NCI-H2081 (cell line): ENCODE measurements around the gene ITPKB.
"Not testable (repeated sequence)": the region's sequence is repeated elsewhere in the genome, so short reads cannot be mapped to it uniquely, and the experiment has no call there.

Source experiments
- DNase-seq, 2 experiments: peaks; one replicate each; lab custom pipeline; 2025; lab: John Stamatoyannopoulos, UW

ITPKB gene

DNA sequence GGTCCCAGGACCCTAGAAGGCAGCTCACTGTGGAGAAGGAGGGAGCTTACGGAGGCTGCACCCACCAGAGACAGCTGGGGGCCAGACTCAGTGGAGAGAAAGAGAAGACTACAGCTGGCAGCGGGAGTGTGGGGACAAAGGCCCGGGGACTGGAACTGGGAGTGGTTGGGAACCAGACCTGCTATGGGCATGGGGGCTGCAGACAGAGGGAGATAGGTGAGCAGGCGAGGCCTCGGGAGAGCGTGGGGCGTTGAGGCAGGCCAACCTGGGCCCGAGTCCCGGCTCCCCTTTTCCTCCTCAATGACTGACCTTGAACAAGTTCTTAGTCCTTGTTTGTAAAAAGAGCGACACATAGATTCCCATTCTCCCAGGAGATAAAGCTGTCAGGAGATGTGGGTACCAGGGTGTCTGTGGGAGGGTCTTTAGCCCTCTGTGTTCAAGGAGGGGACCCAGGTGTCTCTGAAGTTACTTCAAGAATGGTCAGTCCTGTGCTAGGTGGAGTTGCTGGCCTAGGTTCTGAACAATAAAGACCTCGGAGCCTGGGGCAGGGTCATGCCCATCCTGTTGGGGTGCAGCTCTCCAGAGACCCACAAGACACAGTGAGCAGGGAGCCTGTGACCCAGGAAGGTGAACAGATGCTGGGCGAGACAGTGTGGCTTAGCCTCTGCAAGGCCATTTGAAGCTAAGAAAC lies 87.9 kb downstream of the ITPKB start:
- no peak for DNase-seq

DNA sequence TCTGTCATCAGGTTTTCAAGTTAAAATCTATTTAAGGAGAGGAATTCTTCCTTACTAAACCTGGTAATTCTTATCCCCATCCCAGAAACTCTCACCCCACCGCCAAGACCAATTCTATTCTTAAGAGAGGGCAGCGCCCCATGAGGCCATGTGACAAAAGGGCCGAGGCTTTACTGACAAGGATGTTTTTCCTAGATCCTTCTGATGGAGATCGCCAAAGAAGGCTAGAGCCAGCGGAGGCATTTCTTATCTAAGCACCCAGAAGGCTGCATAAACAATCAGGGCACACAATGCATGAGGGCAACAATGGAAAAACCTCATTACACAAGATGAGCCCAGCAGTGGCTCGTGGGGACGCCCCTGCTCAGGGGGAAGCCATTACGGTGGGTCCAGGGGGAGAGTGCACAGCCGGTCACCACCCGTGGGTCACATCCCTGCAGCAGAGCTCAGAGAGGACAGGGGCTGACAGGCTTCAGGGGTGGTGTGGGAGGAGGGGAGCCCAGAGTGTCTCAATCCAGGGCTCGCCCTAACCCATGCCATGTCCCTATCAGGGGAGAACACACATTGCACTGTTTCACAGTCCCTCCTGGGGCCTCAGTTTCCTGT lies 88.7 kb downstream of the ITPKB start:
- no peak for DNase-seq

DNA sequence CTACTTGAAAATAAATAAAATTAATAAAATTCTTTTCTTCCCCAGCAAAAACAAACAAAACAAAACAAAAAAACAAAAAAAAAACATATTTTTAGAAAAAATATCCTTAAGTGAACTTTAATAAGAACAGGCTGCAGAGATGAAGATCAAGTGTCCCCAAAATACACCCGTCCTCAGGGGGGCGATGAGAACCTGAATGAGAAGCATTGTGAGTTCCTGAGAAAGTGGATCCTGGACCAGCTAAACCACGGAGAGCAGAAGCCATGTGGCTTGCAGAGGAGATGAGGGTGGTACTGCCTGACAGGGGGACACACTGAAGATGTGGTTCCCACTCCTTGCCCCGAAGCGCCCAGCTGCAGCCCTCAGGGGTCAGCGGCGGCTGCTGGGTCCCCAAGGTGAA lies 89.3 kb downstream of the ITPKB start:
- peak; percentile 18 to 54 for DNase-seq

DNA sequence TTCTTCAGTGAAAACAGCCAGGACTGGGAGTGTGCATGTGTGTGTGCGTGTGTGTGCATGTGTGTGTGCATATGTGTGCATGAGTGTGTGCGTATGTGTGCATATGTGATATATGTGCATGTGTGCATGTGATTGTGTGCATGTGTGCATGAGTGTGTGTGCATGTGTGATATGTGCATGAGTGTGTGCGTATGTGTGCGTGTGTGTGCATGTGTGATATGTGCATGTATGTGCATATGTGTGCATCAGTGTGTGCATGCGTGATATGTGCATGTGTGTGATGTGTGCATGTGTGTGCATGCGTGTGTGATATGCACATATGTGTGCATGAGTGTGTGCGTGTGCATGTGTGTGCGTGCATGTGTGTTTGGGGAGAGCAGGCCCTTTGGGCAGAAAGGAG lies 89.8 kb downstream of the ITPKB start:
- DNase-seq, result no peak

DNA sequence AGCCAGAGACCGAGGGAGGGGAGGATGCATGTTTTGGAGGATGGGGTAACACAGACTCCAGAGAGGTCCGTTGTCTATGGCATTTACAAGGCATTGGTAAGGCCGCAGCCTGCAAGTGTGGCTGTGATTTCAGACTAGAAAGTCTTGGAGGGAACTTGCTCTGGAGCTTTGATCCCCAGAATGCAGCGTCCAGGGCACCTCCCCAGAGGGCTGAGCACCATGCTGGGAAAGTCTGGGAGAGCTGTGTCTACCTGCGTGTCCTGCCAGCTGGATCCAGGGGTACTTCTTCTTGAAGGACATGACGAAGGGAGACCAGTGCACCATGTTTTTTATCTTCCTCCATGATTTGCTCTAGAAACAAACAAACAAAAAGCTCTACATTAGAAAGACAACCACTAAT lies 90.7 kb downstream of the ITPKB start:
- no peak for DNase-seq

GRCh38 chr1:226647719-226648118 lies 91.4 kb downstream of the ITPKB start:
- no peak for DNase-seq

DNA sequence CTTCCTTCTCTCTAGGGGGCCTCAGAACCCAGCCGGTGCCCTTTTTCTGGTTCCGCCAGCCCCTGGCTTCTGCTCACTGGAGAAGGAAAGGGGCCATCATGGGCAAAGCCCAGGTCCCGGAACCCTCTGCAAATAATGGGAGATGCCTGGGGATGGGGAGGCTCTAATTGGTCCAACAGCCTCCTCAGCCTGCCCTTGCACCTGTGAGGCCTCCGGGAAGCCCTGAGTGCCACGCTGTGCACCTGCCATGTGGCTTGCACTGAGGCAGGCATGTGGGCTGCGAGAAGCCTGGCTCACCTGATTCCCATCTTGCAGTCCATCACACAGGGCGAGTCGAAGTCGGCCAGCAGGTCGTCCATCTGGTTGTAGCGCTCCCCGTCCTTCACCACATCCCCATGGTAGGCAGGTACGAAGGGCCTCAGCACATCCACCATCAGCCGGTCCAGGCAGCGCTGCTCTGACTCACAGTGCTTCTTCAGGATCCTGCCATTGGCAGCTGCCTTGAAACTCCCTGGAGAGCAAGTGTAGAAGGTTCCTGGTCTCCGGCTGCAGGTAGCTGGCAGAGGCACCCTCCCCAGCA lies 92.1 kb downstream of the ITPKB start:
- no peak for DNase-seq

DNA sequence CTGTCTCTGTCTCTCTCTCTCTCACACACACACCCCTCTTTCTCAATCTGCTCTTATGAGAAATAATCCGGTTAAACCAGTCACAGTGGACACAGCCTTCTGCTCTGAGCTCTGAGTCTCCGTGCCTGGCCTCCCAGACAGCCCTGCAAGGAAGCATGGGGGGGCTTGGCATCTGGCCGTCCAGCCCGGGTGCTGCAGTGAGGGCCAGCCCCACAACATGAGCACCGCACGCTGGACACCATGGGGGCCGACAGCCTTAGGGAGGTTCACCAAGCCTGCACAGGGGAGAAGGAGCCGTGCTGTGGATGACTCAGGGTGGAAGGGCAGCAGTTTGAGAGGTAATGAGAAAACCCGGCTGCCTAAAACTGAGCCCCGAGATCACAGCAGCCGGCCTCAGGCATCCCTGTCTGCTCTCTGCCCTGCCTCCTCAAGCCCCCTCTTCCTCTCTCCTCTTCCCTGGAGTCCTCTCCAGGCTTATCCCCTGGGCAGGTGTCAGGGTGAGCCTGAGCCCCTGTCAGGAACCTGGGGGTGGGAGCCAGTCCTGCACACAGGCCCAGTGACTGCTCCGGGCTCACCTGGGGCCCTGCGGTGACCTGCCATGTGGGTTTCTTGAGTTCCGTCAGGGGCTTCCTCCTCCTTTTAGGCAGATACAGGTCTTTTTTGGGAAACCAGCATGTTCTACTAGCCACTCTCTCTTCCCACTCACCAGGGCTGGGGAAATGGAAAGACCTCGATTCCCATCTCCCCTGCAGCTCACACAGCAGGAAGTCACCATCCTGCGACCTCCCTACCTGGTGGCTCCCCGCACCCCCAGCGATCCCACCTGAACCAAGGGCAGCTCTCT lies 92.8 kb downstream of the ITPKB start:
- DNase-seq, result no peak

GRCh38 chr1:226645279-226645976 lies 93.7 kb downstream of the ITPKB start:
- no peak for DNase-seq

- no peak for DNase-seq
Measured at GRCh38 chr1:226644541-226645176, 94.4 kb downstream of the ITPKB start.

DNA sequence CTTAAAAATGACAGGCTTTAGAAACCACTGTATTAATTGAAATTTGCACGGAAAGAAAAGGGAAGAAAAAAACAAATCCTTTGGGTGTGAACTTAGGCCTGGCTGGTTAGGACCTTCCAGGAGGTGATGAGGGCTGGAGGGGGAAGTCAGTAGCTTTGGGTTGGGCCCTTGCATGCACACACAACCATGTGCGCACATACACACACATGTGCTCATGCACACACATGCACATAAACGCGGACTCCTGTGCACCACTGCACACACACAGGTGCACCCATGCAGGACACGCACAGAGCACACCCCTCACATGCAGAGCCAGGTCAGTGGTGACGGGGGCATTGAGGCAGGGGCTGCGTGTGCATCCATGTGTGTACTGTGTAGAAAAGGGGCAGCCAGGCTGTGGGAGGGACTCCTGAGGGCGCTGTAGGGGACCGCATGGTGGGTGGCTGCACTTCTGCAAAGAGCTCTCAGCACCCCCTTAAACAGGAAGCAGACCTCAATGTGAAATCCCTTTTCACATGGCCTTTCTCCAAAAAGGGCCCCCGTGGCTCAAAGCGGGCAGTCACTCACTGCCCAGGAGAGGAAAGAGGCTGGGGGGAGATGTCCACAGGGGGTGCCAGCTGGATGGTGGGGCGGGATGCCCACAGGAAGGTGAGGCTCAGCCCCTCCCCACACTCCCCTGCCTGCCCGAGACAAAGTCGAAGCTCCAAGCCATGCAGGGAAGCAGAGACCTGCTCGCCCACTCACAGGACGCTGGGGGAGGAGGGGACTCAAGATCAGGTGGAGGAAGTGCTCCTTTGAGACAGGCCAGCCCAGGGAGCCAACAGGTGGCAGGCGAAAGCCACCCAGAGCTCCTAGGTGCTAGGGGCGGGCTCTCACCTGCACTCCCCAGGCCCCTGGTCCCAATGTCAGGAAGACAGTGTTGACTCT lies 95.2 kb downstream of the ITPKB start:
- no peak for DNase-seq

GRCh38 chr1:226643177-226643576 lies 95.9 kb downstream of the ITPKB start:
- DNase-seq, result no peak

DNA sequence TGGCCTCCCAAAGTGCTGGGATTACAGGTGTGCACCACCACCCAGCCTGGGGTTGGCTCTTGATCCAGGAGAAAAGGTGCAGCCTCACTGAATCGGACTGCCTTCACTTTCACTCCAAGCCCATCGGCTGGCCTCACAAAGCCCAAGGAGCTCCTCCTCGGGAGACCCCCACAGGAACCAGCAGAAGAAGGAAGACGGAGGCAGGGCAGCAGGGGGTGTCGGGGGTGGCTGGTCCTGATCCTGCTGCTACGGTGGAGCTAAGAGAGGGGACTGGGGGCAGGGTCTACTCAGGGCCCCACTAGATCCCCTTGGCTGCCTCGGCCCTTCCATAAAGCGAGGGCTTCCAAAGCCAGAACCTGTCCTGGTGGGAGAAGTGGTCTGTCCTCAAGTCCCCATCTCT lies 96.7 kb downstream of the ITPKB start:
- DNase-seq, result no peak

DNA sequence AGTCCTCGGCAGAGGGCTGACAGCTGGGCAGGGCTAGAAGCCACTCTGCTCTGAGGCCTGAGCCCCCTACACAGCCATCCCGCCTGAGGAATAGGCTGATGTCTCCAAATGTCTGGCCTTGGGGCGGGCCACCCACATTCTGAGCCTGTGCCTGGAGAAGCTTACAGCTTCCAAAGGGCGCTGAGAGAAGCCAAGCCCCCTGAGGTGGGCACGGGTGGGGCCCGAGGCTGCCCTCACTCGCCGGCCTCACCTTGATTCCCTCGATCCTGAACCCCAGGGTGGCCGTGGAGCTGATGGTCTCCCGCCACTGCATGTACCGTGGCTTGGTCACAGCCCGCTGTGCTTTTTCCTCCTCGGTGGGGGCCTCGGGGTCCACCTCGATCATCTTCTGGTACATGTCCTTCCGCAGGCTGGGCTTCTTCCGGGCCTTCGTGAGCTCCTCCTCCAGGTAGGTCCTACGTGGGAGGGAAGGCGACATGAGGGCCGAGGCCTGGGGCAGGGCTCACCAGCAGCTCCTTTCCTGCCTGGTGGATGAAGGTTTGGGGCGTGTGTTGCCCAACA lies 97.3 kb downstream of the ITPKB start:
- no peak for DNase-seq

DNA sequence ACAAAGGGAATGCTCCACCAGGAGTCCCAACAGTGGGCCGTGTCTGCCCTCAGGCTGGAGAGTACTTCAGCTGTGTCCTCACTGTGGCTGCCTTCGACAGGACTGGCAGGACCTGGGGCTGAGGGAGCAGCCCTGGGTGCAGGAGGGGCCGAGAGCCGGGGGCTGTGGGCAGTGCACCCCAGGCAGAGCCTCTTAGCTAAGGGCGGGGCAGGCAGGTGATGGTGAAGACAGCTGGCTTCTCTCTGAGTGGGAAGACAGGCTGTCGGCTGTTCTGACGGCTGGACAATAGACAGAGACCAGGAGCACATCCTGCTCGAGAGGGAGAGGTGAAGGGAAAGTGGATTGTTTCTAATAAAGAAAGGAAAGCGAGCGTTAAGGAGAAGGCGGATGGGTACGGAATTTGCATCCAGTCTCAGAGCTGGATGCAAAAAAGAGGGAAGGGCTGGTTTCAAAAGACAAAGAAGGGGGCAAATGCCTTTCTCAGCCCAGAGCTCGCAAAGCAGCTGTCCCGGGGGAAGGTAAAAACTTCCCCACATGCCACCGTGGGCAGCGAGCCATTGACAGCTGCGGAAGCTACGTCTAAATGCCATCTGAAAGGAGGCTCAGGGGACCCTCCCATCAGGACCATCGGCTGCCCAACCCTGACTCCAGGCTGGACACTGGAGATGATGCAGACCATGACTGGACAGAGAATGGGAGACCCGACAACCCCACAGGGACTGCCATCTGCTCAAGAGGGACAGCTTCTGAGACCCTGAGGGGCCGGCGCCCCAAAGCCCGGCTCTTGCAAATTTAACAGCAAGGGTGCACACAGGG lies 98.6 kb downstream of the ITPKB start:
- DNase-seq, result peak in 1 of 2 experiments; percentile 20

- DNase-seq, result no peak
Measured at GRCh38 chr1:226639631-226640061, 99.4 kb downstream of the ITPKB start.

- not testable (repeated sequence) for DNase-seq
Measured at GRCh38 chr1:226639206-226639605, 99.9 kb downstream of the ITPKB start.

DNA sequence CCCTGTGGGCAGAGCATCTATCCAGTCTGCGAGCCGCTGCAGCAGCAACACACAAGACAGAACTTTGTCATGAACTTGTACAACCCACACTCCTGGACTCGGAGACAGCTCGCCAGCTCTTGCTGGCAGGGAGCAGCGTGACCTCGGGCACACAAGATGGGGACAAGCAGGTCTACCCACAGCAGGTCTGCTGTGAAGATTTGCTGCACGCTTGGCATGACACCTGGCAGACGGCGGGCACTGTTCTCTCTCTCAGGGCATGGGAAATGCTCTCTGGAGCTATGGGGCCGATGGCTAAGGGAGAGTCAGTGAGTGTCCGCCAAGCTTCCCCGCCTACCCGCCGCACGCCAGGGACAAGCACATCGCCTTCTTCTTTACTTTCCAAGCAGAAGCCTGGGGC lies 100.5 kb downstream of the ITPKB start:
- no peak for DNase-seq

DNA sequence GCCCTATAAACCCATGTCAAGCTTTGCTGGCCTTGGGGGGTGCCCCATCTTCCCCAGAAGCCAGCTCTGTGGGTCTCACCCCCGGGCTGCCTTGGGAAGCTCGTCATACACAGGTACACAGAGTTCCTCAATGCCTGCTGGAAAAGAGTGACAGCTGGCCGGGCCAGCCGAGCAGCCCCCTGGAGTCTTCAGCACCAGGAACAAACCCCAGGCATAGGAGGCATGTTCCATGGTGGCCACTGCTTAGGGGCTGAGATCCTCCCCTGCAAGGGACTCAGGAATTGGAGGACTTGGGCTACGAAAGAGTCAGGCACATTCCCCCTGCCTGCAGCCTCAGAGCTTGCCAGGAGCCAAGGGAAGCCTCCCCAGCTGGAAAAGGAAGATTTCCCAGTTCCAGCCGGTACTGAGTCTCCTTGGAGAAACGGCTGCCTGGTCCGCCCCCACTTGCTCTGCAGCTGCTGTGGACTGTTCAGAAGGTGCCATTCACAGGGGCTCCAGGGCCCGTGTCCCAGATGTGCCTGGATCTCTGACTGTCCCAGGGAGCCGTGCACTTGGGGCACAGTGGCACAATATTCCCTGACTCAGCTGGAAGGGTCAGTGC lies 101.0 kb downstream of the ITPKB start:
- DNase-seq, result no peak
